Inferior parietal cortex (tissue), 1 donor: Measurements from ENCODE around the gene CASTOR2.
"Not testable (repeated sequence)": the region's sequence is repeated elsewhere in the genome, so short reads cannot be mapped to it uniquely, and the experiment has no call there.

Experiments used
- DNase-seq: peaks from one replicate; pipeline ENCODE4 v3.0.0-alpha.2; 2016; ENCODE audit errors: extremely low spot score

Gene CASTOR2

GRCh38 chr7:74994869-74995543 lies 30.5 kb downstream of the CASTOR2 start:
- not testable (repeated sequence) for DNase-seq

GRCh38 chr7:74996361-74996760 lies 31.9 kb downstream of the CASTOR2 start:
- DNase-seq, result not testable (repeated sequence)

GRCh38 chr7:74997811-74998210 lies 33.3 kb downstream of the CASTOR2 start:
- DNase-seq, result not testable (repeated sequence)

- not testable (repeated sequence) for DNase-seq
Measured at GRCh38 chr7:75001356-75001755, 36.9 kb downstream of the CASTOR2 start.

- DNase-seq, result no peak
Measured at GRCh38 chr7:75010036-75010435, 45.5 kb downstream of the CASTOR2 start.

GRCh38 chr7:75017832-75018231 lies 53.3 kb downstream of the CASTOR2 start:
- no peak for DNase-seq

- DNase-seq, result no peak
Measured at GRCh38 chr7:75018570-75019364, 54.3 kb downstream of the CASTOR2 start.

- no peak for DNase-seq
Measured at GRCh38 chr7:75019800-75020199, 55.3 kb downstream of the CASTOR2 start.

- DNase-seq, result no peak
Measured at GRCh38 chr7:75024922-75025321, 60.4 kb downstream of the CASTOR2 start.

GRCh38 chr7:75028299-75028698 lies 63.8 kb downstream of the CASTOR2 start:
- DNase-seq, result no peak

- DNase-seq, result no peak
Measured at GRCh38 chr7:75033064-75033463, 68.6 kb downstream of the CASTOR2 start.

- DNase-seq, result no peak
Measured at GRCh38 chr7:75033826-75034225, 69.3 kb downstream of the CASTOR2 start.

- DNase-seq, result no peak
Measured at GRCh38 chr7:75038508-75038907, 74.0 kb downstream of the CASTOR2 start.

- no peak for DNase-seq
Measured at GRCh38 chr7:75039166-75039565, 74.7 kb downstream of the CASTOR2 start.

GRCh38 chr7:75039709-75040108 lies 75.2 kb downstream of the CASTOR2 start:
- no peak for DNase-seq

GRCh38 chr7:75040512-75040911 lies 76.0 kb downstream of the CASTOR2 start:
- DNase-seq, result no peak

GRCh38 chr7:75042286-75042685 lies 77.8 kb downstream of the CASTOR2 start:
- no peak for DNase-seq

- DNase-seq, result no peak
Measured at GRCh38 chr7:75042831-75043703, 78.6 kb downstream of the CASTOR2 start.

GRCh38 chr7:75045881-75046280 lies 81.4 kb downstream of the CASTOR2 start:
- DNase-seq, result no peak

GRCh38 chr7:75048435-75049379 lies 84.2 kb downstream of the CASTOR2 start:
- DNase-seq, result no peak

- no peak for DNase-seq
Measured at GRCh38 chr7:75049817-75050216, 85.3 kb downstream of the CASTOR2 start.
